ENCODE data around the gene CRELD1.
A peak's percentile ranks its signal among the peaks of the same experiment; 100 is the strongest.

Gene CRELD1

GRCh38 chr3:9980251-9980650 is 46.6 kb downstream of the CRELD1 start:
- TF ChIP-seq, protein P1, sequence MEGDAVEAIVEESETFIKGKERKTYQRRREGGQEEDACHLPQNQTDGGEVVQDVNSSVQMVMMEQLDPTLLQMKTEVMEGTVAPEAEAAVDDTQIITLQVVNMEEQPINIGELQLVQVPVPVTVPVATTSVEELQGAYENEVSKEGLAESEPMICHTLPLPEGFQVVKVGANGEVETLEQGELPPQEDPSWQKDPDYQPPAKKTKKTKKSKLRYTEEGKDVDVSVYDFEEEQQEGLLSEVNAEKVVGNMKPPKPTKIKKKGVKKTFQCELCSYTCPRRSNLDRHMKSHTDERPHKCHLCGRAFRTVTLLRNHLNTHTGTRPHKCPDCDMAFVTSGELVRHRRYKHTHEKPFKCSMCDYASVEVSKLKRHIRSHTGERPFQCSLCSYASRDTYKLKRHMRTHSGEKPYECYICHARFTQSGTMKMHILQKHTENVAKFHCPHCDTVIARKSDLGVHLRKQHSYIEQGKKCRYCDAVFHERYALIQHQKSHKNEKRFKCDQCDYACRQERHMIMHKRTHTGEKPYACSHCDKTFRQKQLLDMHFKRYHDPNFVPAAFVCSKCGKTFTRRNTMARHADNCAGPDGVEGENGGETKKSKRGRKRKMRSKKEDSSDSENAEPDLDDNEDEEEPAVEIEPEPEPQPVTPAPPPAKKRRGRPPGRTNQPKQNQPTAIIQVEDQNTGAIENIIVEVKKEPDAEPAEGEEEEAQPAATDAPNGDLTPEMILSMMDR (IDR thresholded peaks at IDR 0.05; ENCODE audit: borderline replicate concordance, insufficient read depth, low read depth, low read length): no peak
- H3K4me3 ChIP-seq (ENCODE audit: low read depth, low read length): no peak overlapping the region

DNA sequence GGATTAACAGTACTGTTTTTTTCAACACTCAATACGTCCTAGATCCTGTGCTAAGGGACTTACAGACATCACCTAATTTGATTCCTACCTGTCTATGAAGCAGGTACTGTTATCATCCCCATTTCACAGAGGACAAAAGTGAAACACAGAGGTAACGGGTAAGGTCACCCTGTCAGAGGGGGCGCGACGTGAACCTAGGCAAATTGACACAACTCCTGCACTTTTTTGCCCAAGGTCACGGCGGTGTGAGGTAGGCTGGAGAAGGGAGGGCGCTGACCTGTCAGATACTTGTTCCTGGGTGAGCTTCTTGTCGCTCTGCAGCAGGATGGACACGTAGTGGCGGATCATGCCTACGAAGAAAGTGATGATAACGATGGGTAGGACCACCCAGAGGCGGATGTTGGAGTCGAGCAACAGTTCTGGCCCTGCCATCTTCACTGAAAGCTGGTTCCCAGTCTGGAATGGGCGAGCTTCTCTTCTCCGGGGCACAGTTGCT is 52.6 kb downstream of the CRELD1 start:
- peak overlapping the region; percentile 86 for H3K4me3 ChIP-seq (ENCODE audit: low read depth, low read length)
- TF ChIP-seq, protein P1 (IDR thresholded peaks at IDR 0.05; ENCODE audit: borderline replicate concordance, insufficient read depth, low read depth, low read length): no peak

GRCh38 chr3:9994086-9994844 is 60.6 kb downstream of the CRELD1 start:
- H3K4me3 ChIP-seq (ENCODE audit: low read depth, low read length): no peak overlapping the region
- TF ChIP-seq, protein P1 (IDR thresholded peaks at IDR 0.05; ENCODE audit: borderline replicate concordance, insufficient read depth, low read depth, low read length): no peak
